HG03558 (cell line): Measurements from ENCODE around the gene ADAMTS17.

ENCODE experiments used
- ATAC-seq: cut with Tn5 transposase; IDR thresholded peaks from one replicate; pipeline ENCODE4 v1.9.1; 2021; ENCODE audit warnings: moderate number of reproducible peaks; ENCODE audit not compliant: unreplicated experiment; ENCODE audit errors: extremely low read depth

The ADAMTS17 gene

DNA sequence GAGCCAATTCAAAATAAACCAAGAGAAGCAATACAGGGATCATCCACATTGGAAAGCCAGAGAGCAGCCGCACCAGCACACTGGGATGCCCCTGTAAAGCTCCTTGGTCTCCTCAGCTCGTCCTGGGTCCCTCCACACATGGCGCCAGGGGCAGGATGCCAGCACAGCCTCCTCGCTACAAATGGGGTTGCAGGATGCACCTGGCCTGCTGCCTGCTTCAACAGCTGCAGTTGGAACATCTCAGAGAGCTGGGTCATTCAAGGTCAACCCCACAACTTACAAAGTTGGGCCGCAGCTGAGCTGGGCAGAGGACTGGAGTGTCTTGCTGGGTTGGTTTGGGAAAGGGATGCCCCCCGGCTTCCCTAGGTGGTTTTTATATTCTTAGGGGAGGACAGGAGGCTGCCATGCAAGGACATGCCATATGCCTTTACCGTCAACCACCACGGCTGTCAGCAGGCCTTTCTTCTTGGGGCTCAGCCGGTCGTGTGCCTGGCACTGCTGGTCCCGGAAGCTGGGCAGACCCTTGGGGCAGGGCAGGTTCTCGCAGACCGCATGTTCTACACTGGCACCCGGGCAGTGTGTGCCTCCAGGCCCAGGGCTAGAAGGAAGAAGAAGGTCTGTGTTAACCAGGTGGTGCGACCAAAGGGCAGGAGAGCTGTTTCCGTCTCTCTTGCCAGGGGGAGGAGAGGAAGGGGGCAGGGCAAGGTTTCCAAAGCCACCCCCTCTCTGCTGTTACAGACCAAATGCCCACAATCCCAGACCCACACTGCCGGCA lies 225.2 kb downstream of the ADAMTS17 start:
- ATAC-seq, result no peak

DNA sequence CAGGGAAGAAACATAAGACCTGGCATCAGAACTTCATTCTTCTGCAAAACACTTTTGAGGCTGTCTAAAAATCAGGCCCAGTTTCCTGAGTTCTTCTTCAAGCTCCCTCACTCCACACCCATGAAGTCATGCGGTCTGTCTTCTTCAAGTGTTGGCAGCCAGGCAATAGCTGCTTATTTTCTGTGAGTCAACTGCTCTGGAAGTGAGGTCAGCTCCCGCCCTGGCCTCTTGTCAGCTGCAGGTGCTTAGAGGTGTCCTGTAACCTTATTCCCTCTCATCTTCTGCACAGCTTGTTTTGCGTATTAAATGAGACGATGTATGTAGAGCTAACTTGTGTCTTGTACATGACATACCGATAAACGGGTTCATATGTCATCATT lies 226.1 kb downstream of the ADAMTS17 start:
- no peak for ATAC-seq

DNA sequence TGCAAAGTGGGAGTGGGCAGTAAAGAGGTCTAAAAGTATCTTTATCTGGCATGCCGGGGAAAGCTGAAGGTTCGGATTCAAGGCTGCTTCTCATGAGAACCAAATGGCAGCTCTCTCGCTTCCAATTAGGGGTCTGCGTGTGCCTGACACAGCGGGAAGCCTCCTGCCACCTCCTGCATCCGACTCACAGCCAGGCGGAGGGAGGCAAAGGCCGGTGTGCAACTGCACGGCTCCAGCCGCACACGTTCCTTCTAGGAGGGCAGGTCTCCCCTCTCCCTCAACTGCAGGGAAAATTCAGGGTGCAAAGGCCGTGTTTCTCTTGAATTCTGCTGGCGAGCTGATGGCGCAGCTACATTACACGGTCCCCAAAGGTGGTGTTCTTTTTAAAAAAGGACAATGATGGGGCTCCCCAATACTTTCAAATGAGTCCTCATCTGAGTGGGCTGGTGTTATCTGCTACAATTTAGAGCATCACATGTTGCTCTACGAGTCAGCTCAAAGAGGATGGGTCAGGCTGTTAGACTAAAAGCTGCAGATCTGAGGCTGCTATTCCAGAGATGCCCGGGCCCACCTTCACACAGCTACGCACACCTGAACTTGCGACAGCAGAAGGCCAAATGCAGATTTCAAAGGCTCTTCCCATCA lies 226.6 kb downstream of the ADAMTS17 start:
- ATAC-seq, result no peak

DNA sequence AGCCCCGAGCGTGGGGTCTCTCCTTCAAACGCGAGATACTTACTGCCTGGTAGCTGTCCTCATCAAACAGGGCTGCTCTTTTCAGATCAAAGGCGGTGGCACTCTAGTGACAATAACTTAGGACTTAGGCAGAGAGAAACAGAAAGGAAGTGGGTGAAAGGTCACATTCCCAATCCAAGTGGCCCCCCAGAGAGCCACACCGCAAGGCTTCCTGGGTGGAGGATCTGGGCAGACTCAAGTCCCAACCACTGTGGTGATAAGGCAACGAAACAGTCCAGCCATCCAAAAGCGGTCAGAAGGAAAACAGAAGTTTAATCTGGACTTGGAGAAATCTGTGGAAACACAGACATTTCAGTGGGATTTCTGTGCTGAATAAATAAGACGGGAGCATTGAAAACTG lies 227.2 kb downstream of the ADAMTS17 start:
- no peak for ATAC-seq

DNA sequence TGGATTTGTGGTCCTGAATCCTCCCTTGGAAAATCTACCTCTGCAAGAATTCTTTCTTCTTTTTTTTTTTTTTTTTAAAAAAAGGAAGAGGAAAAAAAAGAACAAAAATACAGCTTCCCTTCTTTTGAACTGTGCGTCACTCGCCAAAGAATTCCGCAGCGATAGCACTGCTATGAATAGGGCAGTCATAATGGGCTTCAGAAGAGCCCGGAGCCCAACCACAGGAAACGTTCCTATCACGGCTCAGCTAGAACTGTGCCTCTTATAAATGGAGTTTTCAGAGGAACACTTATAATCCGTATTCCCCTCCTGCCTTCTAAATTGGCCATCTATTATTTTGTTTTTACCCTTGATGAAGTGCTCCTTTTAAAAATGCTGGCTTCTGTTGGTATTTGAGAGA lies 227.7 kb downstream of the ADAMTS17 start:
- no peak for ATAC-seq

DNA sequence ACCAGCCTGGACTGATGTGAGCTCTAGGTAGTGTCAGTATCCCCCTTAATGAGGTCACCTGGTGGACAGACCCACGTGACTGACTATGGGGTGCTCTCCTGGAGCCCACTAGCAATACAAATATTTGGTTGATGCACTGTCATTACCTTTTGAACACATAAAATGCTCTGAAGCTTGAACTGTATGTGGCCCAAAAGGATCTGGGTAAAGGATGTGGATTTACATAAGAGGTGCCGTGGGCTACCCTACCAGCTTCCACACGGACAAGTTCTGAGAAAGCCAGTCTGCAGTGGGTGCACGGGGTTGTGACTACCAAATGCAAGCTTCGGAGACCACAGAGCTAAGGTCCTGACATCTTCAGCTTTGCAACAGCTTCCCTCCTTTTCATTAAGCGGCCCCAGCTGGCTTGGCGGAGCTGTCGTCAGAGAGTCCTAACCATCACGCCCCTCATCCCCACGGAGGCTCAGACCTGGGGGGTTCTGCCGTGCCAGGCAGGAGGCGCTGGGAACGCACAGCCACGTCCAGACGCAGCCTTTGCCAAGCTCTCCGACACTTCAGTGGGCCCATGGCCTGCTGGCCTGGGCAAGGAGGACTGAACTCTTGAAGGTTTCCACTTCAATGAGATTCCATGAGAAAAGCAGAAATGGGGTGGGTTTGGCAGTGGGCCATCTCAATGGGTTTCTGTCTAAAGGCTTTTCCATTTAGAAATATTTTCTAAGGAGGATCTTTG lies 228.3 kb downstream of the ADAMTS17 start:
- ATAC-seq, result no peak

DNA sequence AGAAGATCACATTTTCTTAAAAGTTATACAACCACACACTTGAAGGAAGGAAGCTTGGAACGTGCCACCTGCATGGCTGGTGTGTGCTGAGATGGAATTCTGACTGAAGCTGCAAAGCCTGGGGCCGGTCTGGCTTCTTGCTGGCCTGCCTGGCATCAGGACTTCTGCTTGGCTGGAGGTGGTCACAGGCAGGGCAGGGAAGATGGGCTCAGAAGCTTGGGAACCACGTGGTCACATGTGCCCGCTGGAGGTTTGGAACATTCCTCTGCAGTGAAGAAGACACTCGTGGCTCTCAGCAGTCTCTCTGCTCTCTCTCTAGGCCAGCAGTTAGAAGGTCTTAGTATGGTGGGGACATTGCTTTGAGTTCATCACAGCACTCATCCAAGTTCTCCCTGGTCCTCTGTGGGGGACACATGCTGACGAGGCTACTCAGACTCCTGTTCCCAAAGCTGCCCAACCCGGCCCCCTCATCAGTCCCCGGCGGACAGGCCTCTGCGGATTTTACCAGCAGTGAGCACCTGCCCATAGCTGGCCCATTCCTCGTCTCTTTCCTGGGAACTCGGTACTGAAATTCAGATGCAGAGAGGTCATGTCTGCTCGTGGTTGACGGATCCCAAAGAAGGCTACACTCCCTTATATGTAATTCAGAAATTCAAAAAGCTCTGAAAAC lies 229.0 kb downstream of the ADAMTS17 start:
- ATAC-seq, result no peak

DNA sequence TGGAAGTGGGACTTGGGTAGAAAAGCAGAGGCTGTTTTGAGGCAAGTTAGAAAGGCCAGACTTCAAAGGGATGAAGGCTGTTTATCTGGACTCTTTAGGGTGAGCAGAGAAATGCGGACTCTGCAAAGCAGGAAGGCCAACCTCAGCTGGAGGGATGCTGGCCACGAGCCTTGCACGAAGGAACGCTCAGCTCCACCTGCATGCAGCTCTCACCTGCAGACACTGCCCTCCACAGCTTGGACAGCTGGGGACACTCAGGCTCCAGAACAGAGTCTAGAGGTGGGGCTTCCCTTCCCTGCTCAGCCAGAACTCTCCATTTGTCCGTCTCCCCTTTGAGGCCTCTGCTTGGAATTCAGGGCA lies 229.7 kb downstream of the ADAMTS17 start:
- no peak for ATAC-seq

DNA sequence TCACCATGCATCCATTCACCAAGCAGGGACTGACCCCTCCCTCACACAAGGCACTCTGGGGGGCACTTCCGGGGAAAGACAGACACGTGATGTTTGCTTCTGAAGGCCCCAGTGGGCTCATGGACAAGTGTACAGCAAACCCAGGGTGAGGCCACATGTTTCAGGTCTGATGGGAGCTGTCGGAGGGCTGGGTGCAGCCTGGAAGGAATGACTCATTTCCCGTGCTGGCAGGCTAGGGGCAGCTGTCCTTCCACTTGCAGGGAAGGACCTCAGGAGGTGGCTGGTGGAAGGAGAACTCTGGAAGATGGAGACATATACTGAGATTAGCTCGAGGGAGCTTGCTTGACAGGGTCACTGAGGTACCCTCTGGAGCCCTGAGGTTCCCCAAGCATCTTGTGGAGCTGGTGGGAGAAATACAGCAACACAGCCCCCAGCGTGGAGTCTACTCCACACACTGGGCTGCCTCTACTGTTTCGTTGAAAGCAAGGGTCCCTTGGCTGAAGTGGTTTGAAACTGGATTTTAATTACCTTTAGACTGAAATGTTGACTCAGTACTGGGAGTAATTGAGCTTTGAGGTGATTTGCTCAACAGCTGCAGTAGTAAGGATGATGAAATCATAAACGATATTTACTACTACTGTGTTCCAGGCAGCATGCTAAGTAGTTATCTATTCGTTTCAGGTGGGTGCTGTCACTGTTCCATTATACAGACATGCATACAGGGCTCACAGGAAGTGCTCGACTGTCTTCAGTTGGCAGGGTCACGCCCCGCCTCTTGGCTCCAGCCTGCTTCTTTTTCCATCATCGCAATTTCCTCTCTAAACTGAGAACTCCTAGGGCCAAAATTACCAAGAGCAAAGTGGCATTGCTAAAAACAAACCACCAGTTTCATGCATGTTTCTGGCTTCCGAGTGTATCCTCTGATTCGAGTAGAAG lies 230.4 kb downstream of the ADAMTS17 start:
- no peak for ATAC-seq

DNA sequence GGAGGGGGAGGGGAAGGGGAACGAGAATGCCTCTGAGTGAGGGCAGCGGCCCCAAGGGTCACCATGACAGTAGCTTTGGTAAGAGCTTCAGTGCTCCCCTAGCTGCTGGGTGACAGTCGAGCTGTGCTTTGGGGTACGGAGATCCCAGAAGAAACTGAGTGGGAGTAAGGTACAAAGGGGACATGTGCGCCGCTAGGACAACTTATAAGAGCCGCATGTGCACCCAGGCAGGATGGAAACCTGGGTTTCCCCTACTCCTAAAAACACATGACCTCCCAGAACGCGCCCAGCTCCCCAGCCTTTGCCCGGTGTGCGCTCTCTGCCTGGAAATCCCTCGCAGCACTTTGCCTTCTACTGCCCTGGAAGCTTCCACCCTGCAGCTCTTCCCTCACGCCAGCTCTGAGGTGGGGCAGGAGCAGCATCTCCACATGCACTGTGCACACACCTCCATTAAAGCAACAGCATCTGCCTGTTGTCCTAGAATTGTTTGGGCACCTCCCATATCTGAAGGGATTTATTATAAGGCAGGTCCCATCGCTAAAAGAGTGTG lies 232.2 kb downstream of the ADAMTS17 start:
- no peak for ATAC-seq

DNA sequence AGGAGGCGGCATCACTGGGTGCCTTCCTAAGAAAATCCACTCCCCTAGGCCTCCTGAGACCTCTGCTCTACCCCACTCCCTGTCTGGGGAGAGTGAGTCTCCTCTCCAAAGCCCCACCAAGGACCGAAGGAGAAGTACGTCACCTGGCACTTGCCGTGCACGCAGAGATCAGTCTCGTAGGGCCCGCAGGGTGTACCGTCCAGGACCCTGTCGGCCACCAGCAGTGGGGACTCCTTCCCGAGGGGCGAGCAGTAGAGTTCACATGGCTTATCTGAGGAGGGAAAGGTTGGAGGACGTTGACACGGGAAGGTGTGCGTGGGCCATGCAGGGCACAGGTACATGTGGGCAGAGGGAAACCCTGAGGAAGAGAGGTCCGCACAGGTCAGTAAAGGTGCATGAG lies 232.9 kb downstream of the ADAMTS17 start:
- no peak for ATAC-seq

DNA sequence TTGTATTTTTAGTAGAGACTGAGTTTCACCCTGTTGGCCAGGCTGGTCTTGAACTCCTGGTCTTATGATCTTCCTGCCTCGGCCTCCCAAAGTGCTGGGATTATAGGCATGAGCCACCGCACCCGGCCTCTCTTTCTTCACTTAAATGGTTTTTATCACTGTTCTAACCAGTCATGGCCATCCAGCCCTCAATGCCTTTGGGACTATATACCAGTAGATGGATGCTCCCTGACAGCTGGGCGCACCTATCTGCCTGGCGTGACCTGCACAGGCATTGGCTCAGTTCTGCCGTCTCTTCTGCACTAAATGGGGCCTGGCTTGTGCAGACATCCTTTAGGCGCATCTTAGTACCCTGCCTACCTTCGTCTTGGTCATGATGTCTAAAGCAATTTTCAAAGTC lies 233.4 kb downstream of the ADAMTS17 start:
- no peak for ATAC-seq

DNA sequence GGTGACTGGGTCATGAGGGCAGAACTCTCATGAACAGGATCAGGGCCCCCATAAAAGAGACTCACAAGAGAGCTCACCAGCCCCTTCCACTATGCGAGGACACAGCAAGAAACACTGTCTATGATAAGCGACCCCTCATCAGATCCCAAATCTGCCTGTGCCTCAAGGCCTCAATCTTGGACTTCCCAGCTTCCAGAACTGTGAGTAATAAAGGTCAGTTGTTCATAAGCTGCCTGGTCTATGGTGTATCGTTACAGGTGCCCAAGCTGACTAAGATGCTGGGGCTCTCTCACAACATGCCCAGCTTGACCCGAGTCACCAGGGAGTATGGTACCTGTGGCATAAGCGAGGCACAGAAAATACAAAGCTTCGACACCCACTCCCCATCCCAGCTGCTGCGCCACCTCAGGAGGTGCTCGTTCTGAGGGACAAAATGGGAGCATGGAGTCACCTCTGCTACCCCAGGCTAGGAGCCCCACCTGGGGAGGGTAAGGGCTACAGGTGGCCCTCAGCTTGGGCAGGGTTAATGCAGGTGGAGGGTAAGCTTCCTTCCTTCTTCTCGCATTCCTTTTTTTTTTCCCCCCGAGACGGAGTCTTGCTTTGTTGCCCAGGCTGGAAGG lies 234.1 kb downstream of the ADAMTS17 start:
- ATAC-seq, result no peak

DNA sequence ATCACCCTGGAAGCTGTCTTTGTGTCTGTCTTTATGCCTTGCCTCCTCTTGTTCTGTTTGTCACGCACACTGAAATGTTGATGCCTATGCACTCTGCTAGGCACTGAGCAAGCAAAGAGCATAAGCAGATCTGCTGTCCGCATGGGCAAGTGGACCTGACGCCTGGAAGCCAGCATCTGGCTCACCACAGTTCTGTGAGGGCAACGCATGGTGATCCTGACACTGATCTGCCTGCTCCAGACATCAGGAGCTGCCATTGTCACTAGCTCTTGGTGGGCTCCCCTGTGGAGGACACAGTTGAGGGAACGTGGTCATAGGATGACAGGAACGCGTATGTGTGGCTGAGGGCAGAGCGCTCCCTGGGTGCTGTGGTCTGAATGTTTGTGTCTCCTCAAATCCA lies 234.6 kb downstream of the ADAMTS17 start:
- ATAC-seq, result no peak

DNA sequence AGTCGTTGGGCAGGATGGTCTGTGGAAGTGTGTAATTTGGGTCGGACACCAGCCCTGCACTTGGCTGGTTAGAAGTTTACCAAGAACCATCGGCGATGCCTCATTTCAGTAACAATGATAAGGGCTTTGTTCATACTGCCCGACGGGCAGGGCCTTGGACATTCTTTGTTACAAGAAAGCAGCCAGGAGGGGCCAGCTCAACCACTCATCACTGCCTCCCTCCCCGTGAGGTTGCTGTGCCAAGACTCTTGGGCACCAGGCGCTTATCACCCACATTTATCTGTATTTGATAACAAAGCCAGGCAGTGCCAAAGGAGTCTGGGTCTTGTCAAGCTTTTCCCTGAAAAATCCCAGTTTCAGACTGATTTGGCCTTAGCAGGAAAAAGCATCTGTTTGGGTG lies 235.0 kb downstream of the ADAMTS17 start:
- ATAC-seq, result no peak

DNA sequence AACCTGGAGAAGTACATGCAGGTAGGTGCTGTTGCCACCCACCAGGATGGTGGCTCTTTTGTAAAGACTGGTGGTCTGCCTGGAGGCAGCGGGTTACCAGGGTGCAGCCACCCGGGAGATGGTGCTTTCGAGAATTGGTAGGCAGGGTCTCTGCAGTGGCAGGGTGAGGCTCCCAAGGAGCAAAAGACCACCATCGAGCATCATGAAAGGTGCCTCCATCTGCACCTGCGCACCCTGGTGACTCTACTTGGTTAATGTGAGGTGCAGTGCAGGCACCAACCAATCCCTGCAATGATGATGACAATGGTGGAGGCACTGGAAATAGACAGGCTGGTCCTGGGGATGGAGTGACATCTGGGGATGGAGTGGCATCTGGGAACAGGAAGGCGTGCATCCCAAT lies 236.7 kb downstream of the ADAMTS17 start:
- no peak for ATAC-seq

DNA sequence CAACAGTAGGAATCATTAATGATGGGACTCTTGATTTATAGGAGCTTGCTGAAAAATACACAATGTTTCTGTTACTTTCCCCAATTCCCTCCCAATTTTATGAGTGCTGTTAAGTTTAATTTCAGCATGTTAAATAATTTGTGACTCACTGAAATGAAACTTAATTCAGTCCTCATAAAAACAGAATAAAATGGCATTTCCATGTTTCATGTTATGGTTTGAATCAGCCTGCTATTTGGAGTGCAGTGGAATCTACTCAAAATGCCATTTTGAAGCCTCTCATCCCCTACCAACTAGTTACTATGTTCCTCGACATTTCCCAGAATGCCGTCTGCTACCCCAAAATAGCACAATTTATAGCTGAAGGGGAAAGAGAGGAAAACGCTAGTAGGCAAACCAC lies 237.5 kb downstream of the ADAMTS17 start:
- ATAC-seq, result no peak

DNA sequence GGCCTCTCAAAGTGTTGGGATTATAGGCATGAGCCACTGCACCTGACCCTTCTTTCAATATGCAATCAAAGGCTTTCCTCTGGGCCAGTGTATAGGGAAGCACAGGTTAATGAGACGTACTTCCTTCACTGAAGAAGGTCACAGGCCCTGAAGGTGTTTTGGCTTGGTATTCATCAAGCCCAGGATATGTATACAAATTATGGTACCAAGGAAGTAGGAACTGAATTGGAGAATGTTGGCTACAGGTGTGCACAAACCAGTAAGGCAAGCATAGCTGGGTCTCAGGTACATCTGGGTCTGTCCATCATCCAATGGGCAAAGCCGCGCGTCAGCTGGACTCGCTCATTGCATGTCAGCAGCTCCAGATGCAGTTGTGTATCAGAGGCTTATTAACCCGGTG lies 237.9 kb downstream of the ADAMTS17 start:
- no peak for ATAC-seq

DNA sequence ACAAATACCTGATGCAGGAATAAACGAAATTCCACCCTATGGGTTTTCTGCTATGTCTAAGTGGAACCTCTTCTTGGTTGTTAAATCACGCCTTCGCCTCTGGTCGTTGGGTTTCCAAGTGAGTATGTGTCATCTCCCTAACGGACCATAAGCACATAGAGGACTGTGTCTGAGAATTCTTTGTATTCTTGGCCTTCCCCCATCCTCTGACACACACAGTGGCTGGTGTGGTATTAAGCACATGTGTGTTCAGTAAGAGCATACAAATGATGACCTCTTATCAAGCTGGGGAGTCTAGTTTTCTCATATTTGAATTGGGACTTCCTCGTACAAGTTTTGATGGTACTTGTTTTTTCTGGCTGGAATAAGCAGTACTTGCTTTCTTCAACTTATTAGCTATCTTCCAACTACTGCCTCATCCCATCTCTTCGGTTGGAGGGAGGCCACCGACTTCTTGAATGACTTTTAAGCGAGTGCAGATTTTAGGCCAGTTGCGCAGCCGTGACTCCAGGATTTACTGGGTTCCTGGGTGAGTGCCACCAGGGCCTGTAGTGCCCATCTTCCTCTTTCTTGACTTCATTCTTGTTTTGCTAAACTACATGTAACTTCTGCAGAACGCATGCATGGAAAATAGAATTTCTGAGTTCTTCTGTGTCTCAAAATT lies 240.2 kb downstream of the ADAMTS17 start:
- no peak for ATAC-seq
